ENCODE measurements around the gene NGEF. TPM values are rescaled to one million over a fixed set of nuclear protein-coding genes. Genes with fewer than 3 reads are reported as not detected.

The NGEF gene
- total RNA-seq, 1 donor = 17.4 TPM

GRCh38 chr2:232876978-232877441 lies 136.0 kb downstream of the NGEF start:
- TF ChIP-seq CTCF (IDR thresholded peaks at IDR 0.05; ENCODE audit: insufficient read depth, low read length) = no peak
- no peak overlapping the region for H3K4me3 ChIP-seq (ENCODE audit: low read depth, low read length)
- no peak for DNase-seq (ENCODE audit: low read depth)

DNA sequence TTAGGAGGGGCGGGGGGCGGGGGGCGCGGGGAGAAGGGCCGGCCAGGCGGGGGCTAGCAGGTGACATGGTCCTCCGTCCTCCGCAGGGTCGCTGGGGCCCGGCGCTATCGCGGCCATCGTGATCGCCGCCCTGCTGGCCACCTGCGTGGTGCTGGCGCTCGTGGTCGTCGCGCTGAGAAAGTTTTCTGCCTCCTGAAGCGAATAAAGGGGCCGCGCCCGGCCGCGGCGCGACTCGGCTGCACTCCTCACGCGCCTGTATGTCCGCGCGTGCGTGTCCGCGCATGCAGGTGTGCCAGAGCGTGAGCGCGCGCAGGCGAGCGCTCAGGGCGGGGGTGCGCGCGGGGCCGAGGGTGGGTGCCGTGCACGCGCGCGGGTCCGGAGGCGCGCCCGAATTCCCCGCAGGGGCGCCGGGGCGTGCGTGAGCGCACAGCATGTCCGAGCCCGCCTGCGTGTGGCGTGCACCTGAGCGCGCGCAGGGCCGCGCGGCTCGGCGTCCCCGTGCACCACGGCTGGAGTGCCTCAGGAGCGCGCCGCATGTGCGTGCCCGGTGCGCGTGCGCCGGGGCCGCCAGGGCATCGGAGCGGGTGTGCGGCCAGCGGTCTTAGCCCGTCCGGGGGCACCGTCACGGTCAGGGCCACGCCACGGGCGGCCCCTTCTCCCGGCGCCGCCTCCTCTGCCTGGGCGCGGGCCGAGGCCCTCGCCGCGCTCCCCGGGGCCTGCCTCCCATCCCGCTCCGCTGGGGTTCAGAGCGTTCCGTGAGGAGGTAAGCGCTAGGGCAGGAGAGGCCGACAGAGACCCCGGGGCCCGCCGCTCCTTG lies 136.7 kb downstream of the NGEF start:
- no peak for DNase-seq (ENCODE audit: low read depth)
- peak; percentile 12 for TF ChIP-seq CTCF (IDR thresholded peaks at IDR 0.05; ENCODE audit: insufficient read depth, low read length)
- H3K4me3 ChIP-seq (ENCODE audit: low read depth, low read length) = peak overlapping the region; percentile 48

DNA sequence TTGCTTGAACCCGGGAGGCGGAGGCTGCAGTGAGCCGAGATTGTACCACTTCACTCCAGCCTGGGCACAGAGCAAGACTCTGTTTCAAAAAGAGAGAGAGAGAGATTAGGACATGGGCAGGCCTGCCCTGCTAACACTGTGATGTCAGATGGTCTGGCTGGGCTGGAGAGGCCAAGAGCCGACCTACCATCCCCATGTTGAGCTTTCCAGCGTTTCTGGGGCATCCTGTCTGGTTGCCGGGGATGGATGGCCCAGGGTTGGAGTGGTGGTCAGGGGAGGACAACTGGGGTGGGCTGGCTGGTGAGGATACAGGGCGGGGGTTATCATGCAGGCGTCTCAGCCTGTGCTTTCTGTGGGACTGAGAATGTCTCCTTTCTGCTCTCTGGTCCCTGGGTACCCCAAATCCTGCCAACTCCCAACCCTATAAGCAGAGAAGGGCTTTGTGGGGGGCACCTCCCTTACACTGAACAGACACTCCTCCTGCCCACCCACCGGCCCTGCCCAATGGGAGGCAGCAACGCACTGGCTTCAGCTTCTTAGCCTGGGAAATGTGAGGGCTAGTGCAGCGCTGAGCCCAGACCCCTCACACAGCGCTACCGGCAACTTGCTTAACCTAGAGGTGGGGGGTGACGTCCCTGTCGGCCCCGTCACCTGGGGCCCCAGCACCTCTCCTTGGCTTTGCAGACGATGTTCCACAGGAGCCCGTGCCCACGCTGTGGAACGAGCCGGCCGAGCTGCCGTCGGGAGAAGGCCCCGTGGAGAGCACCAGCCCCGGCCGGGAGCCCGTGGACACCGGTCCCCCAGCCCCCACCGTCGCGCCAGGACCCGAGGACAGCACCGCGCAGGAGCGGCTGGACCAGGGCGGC lies 137.6 kb downstream of the NGEF start:
- no peak for DNase-seq (ENCODE audit: low read depth)
- no peak overlapping the region for H3K4me3 ChIP-seq (ENCODE audit: low read depth, low read length)
- TF ChIP-seq CTCF (IDR thresholded peaks at IDR 0.05; ENCODE audit: insufficient read depth, low read length) = peak; percentile 6

DNA sequence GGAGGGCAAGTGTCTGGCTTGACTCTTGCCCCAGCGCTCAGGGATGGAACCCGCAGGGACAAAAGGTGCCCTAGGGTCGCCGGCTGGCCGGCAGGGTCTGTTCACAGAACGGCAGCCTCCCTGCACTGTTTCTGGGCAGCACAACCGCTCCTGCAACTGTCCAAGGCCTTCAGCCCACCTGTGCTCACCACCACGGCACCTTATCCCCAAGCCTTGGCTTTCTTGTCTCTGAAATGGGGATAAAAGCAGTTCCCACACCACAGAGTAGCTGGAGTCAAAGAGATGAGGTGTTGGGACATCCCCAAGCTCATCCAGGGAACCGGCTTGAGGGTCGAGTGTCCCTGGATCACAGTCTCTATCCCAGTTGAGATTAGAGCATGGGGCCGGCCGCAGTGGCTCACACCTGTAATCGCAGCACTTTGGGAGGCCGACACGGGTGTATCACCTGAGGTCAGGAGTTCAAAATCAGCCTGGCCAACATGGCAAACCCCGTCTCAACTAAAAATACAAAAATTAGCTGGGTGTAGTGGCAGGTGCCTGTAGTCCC lies 138.3 kb downstream of the NGEF start:
- H3K4me3 ChIP-seq (ENCODE audit: low read depth, low read length) = no peak overlapping the region
- TF ChIP-seq CTCF (IDR thresholded peaks at IDR 0.05; ENCODE audit: insufficient read depth, low read length) = no peak
- DNase-seq (ENCODE audit: low read depth) = no peak

GRCh38 chr2:232873909-232874641 lies 139.0 kb downstream of the NGEF start:
- no peak overlapping the region for H3K4me3 ChIP-seq (ENCODE audit: low read depth, low read length)
- DNase-seq (ENCODE audit: low read depth) = no peak
- no peak for TF ChIP-seq CTCF (IDR thresholded peaks at IDR 0.05; ENCODE audit: insufficient read depth, low read length)

DNA sequence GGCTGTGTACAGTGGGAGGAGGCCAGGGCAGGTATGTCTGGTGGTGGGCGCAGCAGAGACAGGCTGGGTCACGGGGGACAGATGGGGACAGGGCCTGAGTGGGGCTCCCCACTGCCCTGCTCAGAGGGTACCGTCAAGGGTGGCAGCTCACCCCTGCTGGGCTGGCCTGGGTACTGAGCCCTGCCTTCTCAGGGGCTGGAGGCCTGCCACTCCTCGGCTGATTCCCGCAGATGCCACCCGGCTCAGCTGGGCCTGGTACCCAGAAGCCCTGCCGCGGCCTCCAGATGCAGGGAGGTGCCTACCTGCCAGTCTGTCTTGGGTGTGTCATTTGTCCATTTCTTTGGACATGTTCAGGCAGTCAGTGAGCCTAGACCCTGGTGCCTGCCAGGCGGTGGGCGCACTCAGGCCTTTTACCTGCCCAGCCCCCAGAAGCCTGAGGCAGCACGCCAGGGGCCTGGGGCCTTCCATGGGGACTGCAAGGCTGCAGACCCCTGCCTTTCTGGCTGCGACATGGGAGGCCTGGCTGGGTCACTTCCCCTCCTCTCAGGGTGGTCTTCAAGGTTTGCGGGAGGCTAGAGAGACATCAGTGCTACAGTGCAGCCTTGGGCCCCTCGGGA lies 139.7 kb downstream of the NGEF start:
- no peak for TF ChIP-seq CTCF (IDR thresholded peaks at IDR 0.05; ENCODE audit: insufficient read depth, low read length)
- no peak overlapping the region for H3K4me3 ChIP-seq (ENCODE audit: low read depth, low read length)
- DNase-seq (ENCODE audit: low read depth) = no peak
